GM12892 (cell line): ENCODE measurements around the gene DDN.

Experiments used
- POLR2A ChIP-seq: IDR thresholded peaks from 2 replicates; pipeline ENCODE4 v1.6.1; 2011; ENCODE audit warnings: low read depth, low read length, control low read depth
- POLR2AphosphoS5 ChIP-seq: IDR thresholded peaks from 2 replicates; pipeline ENCODE4 v1.6.1; 2011; ENCODE audit warnings: low read depth, low read length, control low read depth

- TF ChIP-seq POLR2A (no peak), POLR2AphosphoS5 (no peak)
These were observed 1.2 kb upstream of the DDN start for GRCh38 chr12:49000346-49000745.
